Thoracic aorta (tissue), 2 donors: ENCODE data around the gene LRRC37A2. TPM values are rescaled to one million over a fixed set of nuclear protein-coding genes. Genes with fewer than 3 reads are reported as not detected.
"Not testable (repeated sequence)": the region's sequence is repeated elsewhere in the genome, so short reads cannot be mapped to it uniquely, and the experiment has no call there.

Source experiments
- ATAC-seq: fragments of 150-250 bp; one replicate; pipeline ENCODE4 v1.8.0; 2017; ENCODE audit warnings: low read depth; ENCODE audit not compliant: insufficient number of reproducible peaks, low FRiP score
- DNase-seq: peaks from one replicate; pipeline ENCODE4 v3.0.0-alpha.2; 2020; ENCODE audit warnings: low spot score
- H3K27ac ChIP-seq, 2 donors: fragments of 200-600 bp; sonication (generic); 1 replicate in 1 of 2; 2 replicates in 1 of 2; pipeline ENCODE4 v1.5.1; 2016; ENCODE audit warnings: mild to moderate bottlenecking in 2 of 2, moderate library complexity in 2 of 2
- H3K27me3 ChIP-seq: fragments of 200-600 bp; sonication (generic); replicated peaks from 2 replicates; pipeline ENCODE4 v1.6.0; 2016; ENCODE audit warnings: mild to moderate bottlenecking; ENCODE audit not compliant: insufficient read depth
- H3K36me3 ChIP-seq: fragments of 200-600 bp; sonication (generic); one replicate; pipeline ENCODE4 v1.5.1; 2016
- H3K4me1 ChIP-seq, 2 donors: fragments of 200-600 bp; sonication (generic); 1 replicate in 1 of 2; 2 replicates in 1 of 2; pipeline versions ENCODE4 v1.5.1 to v1.6.0; 2016; ENCODE audit warnings: low read depth in 2 of 2, mild to moderate bottlenecking in 1 of 2; ENCODE audit not compliant: control insufficient read depth in 1 of 2
- H3K4me3 ChIP-seq: fragments of 200-600 bp; sonication (generic); 2 replicates; pipeline ENCODE4 v1.5.1; 2016; ENCODE audit warnings: mild to moderate bottlenecking
- H3K9me3 ChIP-seq: fragments of 200-600 bp; sonication (generic); 2 replicates; pipeline ENCODE4 v1.5.1; 2016
- total RNA-seq, 2 donors: library from RNA; depleted of rRNA; stranded (reverse); fragments of >200 nt; gene quantifications; one replicate each; pipeline versions ENCODE4 v1.1.0 to v1.2.3, GENCODE V29; 2016

The LRRC37A2 gene
- 10 to 100 TPM; 11.1 to 14.3 TPM for total RNA-seq

DNA sequence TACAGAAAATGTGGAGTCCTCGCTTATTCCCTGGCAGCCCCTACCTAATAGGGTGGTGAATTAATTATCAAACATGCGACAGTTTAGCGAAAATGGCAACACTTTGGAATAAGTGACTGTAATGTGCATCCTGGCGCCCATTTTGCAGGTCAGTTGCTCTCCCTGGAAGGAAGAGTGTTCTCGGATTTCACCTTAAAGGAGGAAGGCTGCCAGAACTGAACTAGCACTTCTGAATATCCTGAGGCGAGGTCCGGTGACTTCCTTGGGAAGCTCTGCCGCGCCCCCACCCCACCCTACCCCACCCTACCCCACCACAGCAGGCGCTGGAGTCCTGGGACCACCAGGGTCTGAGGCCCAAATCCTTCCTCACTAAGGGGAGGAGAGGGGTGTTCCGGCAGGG is at the start of gene LRRC37A2:
Gene LRRC37A2 (plus strand): TSS at position 301 of the 400 bp plus-strand sequence. CDS start 245 bp downstream, outside the sequence.
- not testable (repeated sequence) for DNase-seq, H3K27ac ChIP-seq, ATAC-seq, H3K4me3 ChIP-seq, H3K4me1 ChIP-seq, H3K9me3 ChIP-seq, H3K36me3 ChIP-seq, H3K27me3 ChIP-seq

DNA sequence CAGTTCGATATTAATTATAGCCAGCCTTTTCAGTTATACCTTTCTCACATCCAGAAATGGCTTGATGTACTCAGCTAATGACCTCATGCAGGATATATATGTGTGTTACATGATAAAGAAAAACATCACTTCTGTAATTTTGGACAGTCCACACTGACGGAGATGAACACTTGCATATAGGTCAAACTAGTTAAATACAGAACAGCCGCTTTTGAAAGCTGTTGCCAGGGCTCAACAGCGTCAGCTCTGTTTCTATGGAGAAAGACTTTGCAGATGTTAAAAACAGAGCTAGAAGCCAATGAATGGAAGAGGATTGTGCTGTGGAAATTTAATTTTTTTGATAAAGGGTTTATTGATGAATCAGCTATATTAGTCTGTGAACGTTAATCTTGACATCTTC is 44.6 kb upstream of the LRRC37A2 start:
- not testable (repeated sequence) for H3K9me3 ChIP-seq, H3K36me3 ChIP-seq, H3K4me1 ChIP-seq, H3K27ac ChIP-seq, H3K27me3 ChIP-seq, ATAC-seq, DNase-seq, H3K4me3 ChIP-seq

DNA sequence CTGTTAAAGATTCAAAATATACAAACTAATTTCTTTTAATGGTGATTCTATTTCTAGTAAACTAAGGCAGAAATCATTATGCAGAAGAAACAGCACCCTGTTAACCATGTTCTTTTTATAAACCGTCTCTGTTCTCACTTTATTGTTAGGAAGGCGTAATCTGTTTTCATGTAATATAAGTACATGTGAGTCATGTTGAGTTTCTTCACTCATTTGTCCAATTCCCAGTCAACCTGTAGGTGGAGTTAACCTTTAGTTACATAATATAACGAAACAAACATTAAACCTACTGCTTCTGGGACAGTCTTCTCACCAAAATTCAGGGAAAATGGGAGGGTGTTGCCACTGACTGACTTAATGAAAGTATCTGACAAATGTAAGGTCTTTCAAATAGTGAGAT is 37.8 kb upstream of the LRRC37A2 start:
- not testable (repeated sequence) for H3K36me3 ChIP-seq, H3K9me3 ChIP-seq, H3K27ac ChIP-seq, DNase-seq, H3K4me3 ChIP-seq, ATAC-seq, H3K27me3 ChIP-seq, H3K4me1 ChIP-seq

DNA sequence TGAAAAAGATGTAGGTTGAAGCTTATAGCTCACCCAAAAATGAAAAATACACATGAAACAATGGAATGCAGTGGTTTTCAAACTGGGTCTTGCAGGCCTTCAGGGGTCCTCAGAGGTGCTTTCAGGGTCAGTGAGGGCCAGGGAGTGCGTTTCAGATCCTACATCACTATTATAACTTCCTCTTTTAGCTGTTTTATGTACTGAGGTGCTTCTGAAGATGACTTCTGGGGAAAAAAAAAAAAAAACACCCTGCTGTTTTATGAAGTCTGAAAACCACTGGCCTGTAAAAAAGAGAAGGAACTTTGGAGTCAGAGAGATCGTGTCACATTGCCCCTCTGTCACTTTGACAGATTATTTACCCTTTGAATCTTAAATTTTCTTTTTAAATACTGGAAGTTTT is 36.7 kb upstream of the LRRC37A2 start:
- not testable (repeated sequence) for H3K27me3 ChIP-seq, H3K4me1 ChIP-seq, H3K36me3 ChIP-seq, H3K4me3 ChIP-seq, H3K27ac ChIP-seq, DNase-seq, ATAC-seq, H3K9me3 ChIP-seq

DNA sequence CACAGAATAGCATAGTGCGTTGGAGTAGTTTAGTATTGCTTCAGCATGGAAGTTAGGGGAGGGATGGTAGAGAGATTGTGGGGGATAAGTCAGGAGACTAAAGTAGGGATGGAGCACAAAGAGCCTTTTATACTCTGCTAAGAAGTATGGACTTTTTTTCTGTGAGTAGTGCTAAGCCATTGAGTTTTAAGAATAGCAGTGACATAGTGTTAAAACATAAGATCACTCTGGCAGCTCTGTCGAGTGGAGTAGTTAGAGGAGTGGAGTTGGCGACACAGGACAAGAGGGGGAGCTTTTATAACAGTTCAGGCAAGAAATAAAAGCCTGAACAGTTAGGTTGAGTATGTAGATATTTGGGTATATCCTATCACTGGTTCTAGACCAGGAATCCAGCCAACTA is 33.4 kb upstream of the LRRC37A2 start:
- not testable (repeated sequence) for H3K4me3 ChIP-seq, H3K27ac ChIP-seq, DNase-seq, H3K27me3 ChIP-seq, H3K9me3 ChIP-seq, ATAC-seq, H3K36me3 ChIP-seq, H3K4me1 ChIP-seq

DNA sequence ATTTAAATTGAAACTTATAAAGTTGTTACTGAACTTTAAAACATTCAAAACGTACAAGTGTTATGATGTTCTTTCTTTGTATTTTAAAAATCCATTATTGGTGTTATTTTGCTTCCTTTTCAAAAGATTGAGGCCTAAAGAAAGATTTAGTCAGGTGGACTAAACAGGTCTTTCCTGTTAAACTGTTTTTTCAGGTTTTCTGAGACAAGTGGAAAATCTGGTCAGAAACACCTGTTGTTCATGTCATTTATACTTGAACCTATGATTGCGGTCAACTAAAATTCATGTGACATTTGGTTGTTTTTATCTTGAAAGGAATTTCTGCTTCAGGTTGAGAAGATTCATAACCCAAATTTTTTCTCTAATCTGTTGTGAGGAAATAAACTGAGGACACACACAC is 31.0 kb upstream of the LRRC37A2 start:
- DNase-seq, H3K27me3 ChIP-seq, ATAC-seq, H3K4me1 ChIP-seq, H3K36me3 ChIP-seq, H3K27ac ChIP-seq, H3K9me3 ChIP-seq, H3K4me3 ChIP-seq: not testable (repeated sequence)

DNA sequence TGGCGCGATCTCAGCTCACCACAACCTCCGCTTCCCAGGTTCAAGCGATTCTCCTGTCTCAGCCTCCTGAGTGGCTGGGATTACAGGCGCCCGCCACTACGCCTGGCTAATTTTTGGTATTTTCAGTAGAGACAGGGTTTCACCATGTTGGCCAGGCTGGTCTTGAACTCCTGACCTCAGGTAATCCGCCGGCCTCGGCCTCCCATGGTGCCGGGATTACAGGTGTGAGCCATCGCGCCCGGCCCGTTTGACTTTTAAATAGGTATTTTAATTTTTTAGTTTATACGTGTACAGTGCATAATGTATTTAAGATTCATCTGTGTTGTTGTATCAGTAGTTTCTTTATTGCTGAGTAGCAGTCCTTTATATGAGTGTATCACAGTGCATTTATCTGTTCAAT is 20.2 kb upstream of the LRRC37A2 start:
- not testable (repeated sequence) for H3K36me3 ChIP-seq, H3K4me1 ChIP-seq, H3K9me3 ChIP-seq, H3K27ac ChIP-seq, DNase-seq, H3K4me3 ChIP-seq, H3K27me3 ChIP-seq, ATAC-seq

DNA sequence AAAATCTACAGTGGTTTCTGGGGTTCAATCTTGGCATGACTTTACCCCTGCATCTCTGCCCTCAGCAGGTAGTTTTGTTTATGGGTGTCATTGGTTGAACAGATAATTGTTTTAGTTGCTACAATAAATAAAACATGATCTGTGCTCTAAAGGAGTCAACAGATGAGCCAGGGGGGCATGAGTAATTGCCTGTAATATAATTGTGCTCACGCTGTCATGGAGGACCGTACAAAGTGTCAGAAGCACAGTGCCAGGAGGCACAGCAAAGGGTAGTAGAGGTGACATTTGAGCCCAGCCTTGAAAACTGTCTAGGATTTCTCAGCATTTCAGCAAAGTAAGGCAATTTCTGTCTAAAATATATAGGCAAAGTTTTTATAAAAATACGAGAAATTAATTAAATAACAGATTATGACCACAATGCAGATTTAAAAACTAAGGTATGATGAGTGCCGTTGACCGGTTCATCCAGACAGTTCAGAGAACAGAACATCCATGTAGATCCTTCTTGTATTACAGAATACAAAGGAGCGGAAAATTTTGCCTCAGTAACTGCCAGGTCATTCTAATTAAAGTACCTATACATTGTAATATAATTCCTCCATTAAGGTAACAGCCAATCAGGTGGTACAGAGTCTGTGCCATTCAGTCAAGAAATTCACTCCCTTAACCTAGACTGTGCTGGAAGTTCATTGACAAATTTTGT is 12.7 kb upstream of the LRRC37A2 start:
- H3K4me3 ChIP-seq, H3K4me1 ChIP-seq, H3K27ac ChIP-seq, DNase-seq, H3K36me3 ChIP-seq, ATAC-seq, H3K27me3 ChIP-seq, H3K9me3 ChIP-seq: not testable (repeated sequence)

DNA sequence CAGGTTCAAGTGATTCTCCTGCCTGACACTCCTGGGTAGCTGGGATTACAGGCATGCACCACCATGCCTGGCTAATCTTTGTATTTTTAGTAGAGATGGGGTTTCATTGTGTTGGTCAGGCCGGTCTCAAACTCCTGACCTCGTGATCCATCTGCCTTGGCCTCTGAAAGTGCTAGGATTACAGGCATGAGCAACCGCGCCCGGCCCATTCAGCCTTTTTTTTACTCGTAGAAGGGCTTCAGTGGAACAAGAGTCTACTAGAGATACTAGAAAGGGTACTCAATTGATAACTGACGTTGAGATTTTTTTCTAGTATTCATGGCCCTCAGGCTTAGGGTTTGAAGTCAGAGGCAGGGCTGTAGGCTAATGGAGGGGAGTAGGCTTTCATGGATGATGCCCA is 6.4 kb upstream of the LRRC37A2 start:
- DNase-seq, H3K4me3 ChIP-seq, H3K4me1 ChIP-seq: not testable (repeated sequence)

DNA sequence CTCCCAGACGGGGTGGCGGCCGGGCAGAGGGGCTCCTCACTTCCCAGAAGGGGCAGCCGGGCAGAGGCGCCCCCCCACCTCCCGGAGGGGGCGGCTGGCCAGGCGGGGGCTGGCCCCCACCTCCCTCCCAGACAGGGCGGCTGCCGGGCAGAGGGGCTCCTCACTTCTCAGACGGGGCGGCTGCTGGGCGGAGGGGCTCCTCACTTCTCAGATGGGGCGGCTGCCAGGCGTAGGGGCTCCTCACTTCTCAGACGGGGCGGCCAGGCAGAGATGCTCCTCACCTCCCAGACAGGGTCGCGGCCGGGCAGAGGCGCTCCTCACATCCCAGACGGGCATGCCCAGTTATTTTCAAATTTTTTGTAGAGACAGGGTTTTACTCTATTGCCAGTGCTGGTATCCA is 22.4 kb downstream of the LRRC37A2 start:
- not testable (repeated sequence) for H3K4me3 ChIP-seq, H3K27me3 ChIP-seq, H3K36me3 ChIP-seq, H3K27ac ChIP-seq, ATAC-seq, H3K9me3 ChIP-seq, H3K4me1 ChIP-seq, DNase-seq

More for the DNA sequence above, 6.4 kb upstream of the LRRC37A2 start:
- not testable (repeated sequence) for ATAC-seq, H3K36me3 ChIP-seq, H3K27me3 ChIP-seq, H3K9me3 ChIP-seq, H3K27ac ChIP-seq

DNA sequence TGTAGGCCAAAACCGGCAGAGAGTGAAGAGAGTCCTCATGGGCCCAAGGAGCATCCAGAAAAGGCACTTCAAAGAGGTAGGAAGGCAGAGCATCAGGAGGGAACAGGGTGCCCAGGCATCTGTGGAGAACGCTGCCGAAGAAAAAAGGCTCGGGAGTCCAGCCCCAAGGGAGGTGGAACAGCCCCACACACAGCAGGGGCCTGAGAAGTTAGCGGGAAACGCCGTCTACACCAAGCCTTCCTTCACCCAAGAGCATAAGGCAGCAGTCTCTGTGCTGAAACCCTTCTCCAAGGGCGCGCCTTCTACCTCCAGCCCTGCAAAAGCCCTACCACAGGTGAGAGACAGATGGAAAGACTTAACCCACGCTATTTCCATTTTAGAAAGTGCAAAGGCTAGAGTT is 36.3 kb downstream of the LRRC37A2 start:
- not testable (repeated sequence) for H3K4me3 ChIP-seq, ATAC-seq, H3K27ac ChIP-seq, H3K4me1 ChIP-seq, H3K36me3 ChIP-seq, H3K9me3 ChIP-seq, H3K27me3 ChIP-seq, DNase-seq

DNA sequence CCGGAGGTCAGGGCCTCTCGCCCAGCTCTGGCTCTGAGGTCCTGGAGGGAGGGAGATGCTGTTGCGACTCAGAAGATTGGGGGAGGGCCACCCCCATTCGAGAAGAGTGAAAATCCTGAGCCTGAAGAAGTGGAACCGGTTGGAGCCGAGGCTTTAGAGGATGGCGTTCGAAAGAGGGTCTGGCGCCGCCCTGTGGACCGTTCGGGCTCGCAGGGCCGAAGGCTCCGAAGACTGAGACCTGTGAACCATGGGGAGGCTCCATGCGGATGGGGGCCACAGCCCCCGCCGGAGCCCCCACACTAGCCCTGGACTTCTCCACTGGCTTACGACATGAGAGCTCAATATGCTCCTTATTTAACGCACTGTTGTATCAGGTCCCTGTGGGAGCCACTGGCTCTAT is 46.9 kb downstream of the LRRC37A2 start:
- not testable (repeated sequence) for DNase-seq, H3K4me1 ChIP-seq, H3K4me3 ChIP-seq, H3K9me3 ChIP-seq, H3K36me3 ChIP-seq, ATAC-seq, H3K27me3 ChIP-seq, H3K27ac ChIP-seq

DNA sequence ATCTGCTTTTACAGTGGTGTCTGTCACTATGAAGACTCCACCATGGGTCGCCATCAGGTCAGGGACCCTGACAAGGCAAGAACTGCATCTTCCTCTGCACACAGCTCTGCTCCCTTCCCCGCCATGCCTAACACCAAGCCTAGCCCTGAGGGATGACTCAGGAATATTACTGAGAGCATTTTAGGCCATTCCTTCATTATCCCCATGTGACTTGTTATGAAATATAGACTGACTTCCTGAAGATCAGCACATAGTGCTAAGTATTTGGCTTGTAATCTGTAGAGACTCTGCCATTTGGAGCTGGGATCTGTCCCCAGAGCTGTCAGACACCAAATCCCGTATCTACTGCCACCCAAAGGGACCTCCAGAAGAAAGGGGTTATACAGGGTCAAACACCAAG is 47.8 kb downstream of the LRRC37A2 start:
- DNase-seq, H3K9me3 ChIP-seq, H3K4me1 ChIP-seq, H3K27ac ChIP-seq, H3K36me3 ChIP-seq, H3K4me3 ChIP-seq, ATAC-seq, H3K27me3 ChIP-seq: not testable (repeated sequence)
